Measurements from ENCODE around the gene DPPA4.
"Not testable (repeated sequence)": the region's sequence is repeated elsewhere in the genome, so short reads cannot be mapped to it uniquely, and the experiment has no call there.

The DPPA4 gene, protein sequence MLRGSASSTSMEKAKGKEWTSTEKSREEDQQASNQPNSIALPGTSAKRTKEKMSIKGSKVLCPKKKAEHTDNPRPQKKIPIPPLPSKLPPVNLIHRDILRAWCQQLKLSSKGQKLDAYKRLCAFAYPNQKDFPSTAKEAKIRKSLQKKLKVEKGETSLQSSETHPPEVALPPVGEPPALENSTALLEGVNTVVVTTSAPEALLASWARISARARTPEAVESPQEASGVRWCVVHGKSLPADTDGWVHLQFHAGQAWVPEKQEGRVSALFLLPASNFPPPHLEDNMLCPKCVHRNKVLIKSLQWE

DNA sequence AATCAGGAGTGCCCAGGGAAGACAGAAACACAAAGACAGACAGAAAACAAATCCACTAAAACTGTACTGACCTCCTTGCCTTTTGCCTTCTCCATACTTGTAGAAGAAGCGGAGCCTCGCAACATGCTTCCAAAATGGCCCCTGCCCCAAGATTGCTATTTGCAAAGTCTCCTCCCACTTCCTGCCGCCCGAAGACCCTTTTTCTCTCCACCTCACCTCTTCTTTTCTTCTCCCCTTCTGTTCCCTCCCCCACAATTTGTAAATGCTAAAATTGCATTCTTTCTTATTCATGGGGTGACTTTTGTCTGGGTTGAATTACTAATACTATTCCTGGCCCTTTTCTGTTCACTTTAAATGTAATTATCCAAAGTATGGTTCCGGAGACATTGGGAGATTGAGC, at the start of gene DPPA4:
DPPA4 (minus strand) TSS at position 154 of the 400 bp plus-strand sequence; CDS start at position 125, 29 bp downstream.
- no peak for DNase-seq (ENCODE audit: extremely low read depth, low read depth)
- TF ChIP-seq, protein P1, sequence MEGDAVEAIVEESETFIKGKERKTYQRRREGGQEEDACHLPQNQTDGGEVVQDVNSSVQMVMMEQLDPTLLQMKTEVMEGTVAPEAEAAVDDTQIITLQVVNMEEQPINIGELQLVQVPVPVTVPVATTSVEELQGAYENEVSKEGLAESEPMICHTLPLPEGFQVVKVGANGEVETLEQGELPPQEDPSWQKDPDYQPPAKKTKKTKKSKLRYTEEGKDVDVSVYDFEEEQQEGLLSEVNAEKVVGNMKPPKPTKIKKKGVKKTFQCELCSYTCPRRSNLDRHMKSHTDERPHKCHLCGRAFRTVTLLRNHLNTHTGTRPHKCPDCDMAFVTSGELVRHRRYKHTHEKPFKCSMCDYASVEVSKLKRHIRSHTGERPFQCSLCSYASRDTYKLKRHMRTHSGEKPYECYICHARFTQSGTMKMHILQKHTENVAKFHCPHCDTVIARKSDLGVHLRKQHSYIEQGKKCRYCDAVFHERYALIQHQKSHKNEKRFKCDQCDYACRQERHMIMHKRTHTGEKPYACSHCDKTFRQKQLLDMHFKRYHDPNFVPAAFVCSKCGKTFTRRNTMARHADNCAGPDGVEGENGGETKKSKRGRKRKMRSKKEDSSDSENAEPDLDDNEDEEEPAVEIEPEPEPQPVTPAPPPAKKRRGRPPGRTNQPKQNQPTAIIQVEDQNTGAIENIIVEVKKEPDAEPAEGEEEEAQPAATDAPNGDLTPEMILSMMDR (IDR thresholded peaks at IDR 0.05; ENCODE audit: low read depth, low read length), result no peak

DNA sequence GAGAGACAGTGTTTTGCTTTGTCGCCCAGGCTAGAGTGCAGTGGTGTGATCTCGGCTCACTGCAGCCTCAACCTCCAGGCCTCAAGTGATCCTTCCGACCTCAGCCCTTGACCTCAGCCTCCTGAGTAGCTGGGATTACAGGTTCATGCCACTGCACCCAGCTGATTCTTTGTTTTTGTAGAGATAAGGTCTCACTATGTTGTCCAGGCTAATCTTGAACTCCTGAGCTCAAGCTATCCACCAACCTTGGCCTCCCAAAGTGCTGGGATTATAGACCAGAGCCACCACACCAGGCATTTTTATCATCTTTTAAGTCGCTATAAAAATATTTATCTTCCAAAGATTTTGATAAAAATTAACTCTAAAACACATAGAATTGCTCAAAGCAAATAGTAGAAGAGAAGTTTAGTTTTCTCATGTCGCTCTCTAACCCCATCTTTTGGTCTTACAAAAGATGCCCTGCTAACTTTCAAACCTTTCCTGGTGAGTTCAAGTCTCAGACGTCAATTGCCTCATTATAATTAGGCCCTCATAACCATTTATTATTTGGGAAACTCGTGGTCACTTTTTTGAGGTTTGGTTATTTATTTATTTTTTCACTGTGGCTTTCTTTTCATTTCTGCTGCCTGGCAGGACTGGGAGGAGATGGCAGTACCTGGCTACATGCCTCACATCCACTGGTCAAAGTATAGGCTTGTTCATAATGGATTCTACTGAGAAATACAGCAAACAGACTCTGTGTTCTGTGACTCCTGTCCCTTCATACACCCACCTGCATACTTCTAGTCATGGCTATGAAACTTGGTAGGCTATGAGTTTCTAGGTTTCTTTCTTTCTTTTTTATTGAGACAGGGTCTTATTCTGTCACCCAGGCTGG, 48.3 kb upstream of the DPPA4 start:
- TF ChIP-seq, protein P1 (IDR thresholded peaks at IDR 0.05; ENCODE audit: low read depth, low read length), result no peak
- DNase-seq (ENCODE audit: extremely low read depth, low read depth), result no peak

- TF ChIP-seq, protein P1 (IDR thresholded peaks at IDR 0.05; ENCODE audit: low read depth, low read length), result no peak
- no peak for DNase-seq (ENCODE audit: extremely low read depth, low read depth)
Observed at GRCh38 chr3:109384164-109384563, 46.8 kb upstream of the DPPA4 start.

DNA sequence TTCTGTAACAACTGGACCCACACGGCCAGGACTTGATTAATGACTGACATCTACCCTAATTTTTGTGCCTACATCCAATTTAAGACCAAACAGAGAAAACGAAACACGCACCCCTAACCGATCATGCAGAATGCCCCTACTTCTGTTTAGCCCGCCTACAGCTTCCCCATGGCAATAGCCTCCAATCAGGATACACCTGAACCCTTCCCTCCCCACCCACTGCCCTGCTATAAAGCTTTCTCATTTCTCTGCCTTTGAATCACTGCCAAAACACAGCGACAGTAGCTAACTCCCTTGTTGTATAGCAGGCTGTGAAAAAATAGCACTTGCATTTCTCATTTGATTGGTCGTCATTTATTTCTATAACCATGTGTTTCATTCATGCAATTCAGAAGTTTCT, 45.2 kb upstream of the DPPA4 start:
- TF ChIP-seq, protein P1 (IDR thresholded peaks at IDR 0.05; ENCODE audit: low read depth, low read length), result no peak
- no peak for DNase-seq (ENCODE audit: extremely low read depth, low read depth)

DNA sequence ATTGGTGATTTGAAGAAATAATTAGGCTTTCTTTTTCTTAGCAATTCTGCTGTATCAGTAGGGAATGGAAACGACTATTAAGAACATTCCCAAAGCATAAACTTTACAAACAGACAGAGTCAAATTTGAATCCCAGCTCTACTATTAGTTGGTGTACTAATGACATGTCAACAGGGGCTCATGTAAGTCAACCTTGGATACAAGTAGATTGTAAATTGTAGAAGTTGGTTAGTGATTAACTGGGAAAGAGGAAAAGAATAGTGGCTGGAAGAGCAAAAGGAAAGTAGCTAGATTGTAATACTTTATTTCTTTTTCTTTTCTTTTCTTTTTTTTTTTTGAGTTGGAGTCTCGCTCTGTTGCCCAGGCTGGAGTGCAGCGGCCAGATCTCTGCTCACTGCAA, 38.6 kb upstream of the DPPA4 start:
- DNase-seq (ENCODE audit: extremely low read depth, low read depth), result no peak
- TF ChIP-seq, protein P1 (IDR thresholded peaks at IDR 0.05; ENCODE audit: low read depth, low read length), result no peak

DNA sequence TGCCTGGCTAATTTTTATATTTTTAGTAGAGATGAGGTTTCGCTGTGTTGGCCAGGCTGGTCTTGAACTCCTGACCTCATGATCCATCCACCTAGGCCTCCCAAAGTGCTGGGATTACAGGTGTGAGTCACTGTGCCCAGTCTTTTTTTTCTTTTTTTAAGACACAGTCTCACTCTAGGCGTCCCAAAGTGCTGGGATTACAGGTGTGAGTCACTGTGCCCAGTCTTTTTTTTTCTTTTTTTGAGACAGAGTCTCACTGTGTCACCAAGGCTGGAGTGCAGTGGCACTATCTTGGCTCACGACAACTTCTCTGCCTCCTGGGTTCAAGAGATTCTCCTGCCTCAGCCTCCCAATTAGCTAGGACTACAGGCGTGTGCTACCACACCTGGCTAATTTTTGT, 37.1 kb upstream of the DPPA4 start:
- not testable (repeated sequence) for DNase-seq (ENCODE audit: extremely low read depth, low read depth)

- no peak for DNase-seq (ENCODE audit: extremely low read depth, low read depth)
- TF ChIP-seq, protein P1 (IDR thresholded peaks at IDR 0.05; ENCODE audit: low read depth, low read length), result no peak
Observed at GRCh38 chr3:109373933-109374332, 36.6 kb upstream of the DPPA4 start.

All from AG09319 (cell line).